GM18873 (cell line): ENCODE measurements around the gene ZNF518A.

Experiments
- ATAC-seq: cut with Tn5 transposase; IDR thresholded peaks from one replicate; pipeline ENCODE4 v1.9.1; 2021; ENCODE audit warnings: mild to moderate bottlenecking, moderate library complexity, moderate number of reproducible peaks; ENCODE audit not compliant: unreplicated experiment, low FRiP score

ZNF518A gene

GRCh38 chr10:96129387-96130325 is at the start of gene ZNF518A:
ZNF518A (plus strand) TSS chr10:96130297; CDS start chr10:96156323, 26,026 bp downstream.
- ATAC-seq, result peak; percentile 67

GRCh38 chr10:96082153-96082552 is 47.9 kb upstream of the ZNF518A start:
- no peak for ATAC-seq

GRCh38 chr10:96082748-96083147 is 47.3 kb upstream of the ZNF518A start:
- ATAC-seq, result no peak

GRCh38 chr10:96089116-96089515 is 41.0 kb upstream of the ZNF518A start:
- no peak for ATAC-seq

GRCh38 chr10:96089670-96090462 is 40.2 kb upstream of the ZNF518A start:
- ATAC-seq, result peak; percentile 61

- no peak for ATAC-seq
Measured at GRCh38 chr10:96090463-96090800, 39.7 kb upstream of the ZNF518A start.

GRCh38 chr10:96092999-96093767 is 36.9 kb upstream of the ZNF518A start:
- no peak for ATAC-seq

- ATAC-seq, result no peak
Measured at GRCh38 chr10:96093948-96094347, 36.1 kb upstream of the ZNF518A start.

- no peak for ATAC-seq
Measured at GRCh38 chr10:96096958-96097357, 33.1 kb upstream of the ZNF518A start.

- ATAC-seq, result no peak
Measured at GRCh38 chr10:96097865-96098264, 32.2 kb upstream of the ZNF518A start.

- no peak for ATAC-seq
Measured at GRCh38 chr10:96107623-96108038, 22.5 kb upstream of the ZNF518A start.

- no peak for ATAC-seq
Measured at GRCh38 chr10:96112531-96112930, 17.6 kb upstream of the ZNF518A start.

GRCh38 chr10:96118604-96119450 is 11.3 kb upstream of the ZNF518A start:
- no peak for ATAC-seq

GRCh38 chr10:96122824-96123223 is 7.3 kb upstream of the ZNF518A start:
- ATAC-seq, result no peak

- ATAC-seq, result no peak
Measured at GRCh38 chr10:96124230-96125141, 5.6 kb upstream of the ZNF518A start.

- no peak for ATAC-seq
Measured at GRCh38 chr10:96125142-96125515, 5.0 kb upstream of the ZNF518A start.

- ATAC-seq, result peak; percentile 52
Measured at GRCh38 chr10:96130326-96130995, 364 bp downstream of the ZNF518A start.

GRCh38 chr10:96131621-96132020 is 1.5 kb downstream of the ZNF518A start:
- ATAC-seq, result no peak
